IPS-18c (cell line): ENCODE data around the gene ALDH1L1.
"Not testable (repeated sequence)": the region's sequence is repeated elsewhere in the genome, so short reads cannot be mapped to it uniquely, and the experiment has no call there.

Experiments
- H3K4me3 ChIP-seq: 2 replicates; pipeline ENCODE4 v1.7.0; 2013; ENCODE audit warnings: low read depth, mild to moderate bottlenecking, low read length, moderate library complexity; ENCODE audit not compliant: insufficient read depth
- H3K9me3 ChIP-seq: one replicate; pipeline ENCODE4 v1.6.1; 2013; ENCODE audit warnings: mild to moderate bottlenecking, low read length, moderate library complexity; ENCODE audit not compliant: control insufficient read depth, insufficient read depth

The ALDH1L1 gene

DNA sequence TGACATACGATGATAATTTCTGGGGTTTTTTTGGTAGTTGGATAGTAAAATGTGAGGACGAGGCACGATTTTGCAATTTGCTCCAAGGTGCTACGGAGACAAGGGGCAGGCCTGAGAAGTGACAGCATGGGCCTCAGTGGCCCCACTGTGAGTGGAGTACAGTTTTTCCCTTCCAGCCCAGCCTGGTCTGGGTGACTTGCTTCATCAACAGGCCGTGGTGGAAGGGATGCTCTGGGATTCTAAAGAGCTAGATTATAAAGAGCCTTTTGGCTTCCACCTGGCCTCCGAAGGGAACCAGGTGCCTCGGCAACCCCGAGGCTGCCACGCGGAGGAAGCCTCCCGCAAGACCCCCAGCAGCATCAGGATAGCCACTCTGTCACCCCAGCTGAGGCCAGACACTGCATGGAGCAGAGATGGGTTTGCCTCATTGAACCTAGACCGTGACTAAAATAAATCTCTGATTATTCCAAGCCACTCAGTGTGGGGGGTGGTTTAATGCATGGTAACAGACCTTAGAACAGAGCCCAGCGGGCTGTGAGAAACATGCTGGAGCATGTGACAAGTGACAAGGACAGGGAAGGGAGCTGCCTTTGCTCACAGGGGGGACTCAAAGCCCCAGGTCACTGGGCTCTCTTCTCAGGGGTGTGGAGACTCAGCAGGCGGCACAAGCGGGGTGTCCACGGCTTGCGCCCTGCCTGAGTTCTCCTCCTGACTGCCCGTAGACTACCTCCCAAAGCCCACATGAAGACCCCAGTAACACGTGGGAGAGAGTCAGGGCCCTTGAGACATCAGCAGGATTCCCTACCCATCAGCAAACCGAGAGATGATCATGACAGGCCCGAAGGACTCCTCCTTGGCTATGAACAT is 73.8 kb downstream of the ALDH1L1 start:
- Histone ChIP-seq H3K4me3 (no peak overlapping the region), H3K9me3 (no peaks in the 10 kb centered on the region)

DNA sequence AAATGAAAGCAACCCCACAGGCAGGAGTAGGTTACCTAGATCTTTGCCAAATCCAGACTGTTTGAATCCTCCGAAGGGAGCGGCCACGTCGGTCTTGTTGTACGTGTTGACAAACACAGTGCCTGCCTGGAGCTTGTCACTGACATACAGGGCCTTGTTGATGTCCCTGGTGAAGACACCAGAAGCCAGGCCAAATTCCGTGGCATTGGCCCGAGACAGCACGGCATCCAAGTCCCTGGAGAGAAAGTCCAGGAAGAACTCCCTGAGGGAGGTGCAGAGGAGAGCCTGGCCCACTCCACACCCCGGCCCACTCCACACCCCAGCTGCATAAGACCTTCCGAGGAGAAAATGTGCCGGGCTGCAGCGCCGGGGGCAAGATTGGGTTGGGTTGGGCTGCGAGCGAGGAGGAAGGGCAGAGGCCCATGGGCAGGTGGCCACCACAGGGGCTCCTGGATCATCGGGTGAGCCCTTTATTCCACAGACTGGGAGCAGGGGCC is 74.6 kb downstream of the ALDH1L1 start:
- Histone ChIP-seq H3K9me3 (no peaks in the 10 kb centered on the region), H3K4me3 (no peak overlapping the region)

GRCh38 chr3:126104742-126105605 is 75.4 kb downstream of the ALDH1L1 start:
- Histone ChIP-seq H3K4me3 (no peak overlapping the region), H3K9me3 (no peaks in the 10 kb centered on the region)

GRCh38 chr3:126104028-126104635 is 76.3 kb downstream of the ALDH1L1 start:
- Histone ChIP-seq H3K9me3 (no peaks in the 10 kb centered on the region), H3K4me3 (no peak overlapping the region)

GRCh38 chr3:126103121-126104027 is 77.0 kb downstream of the ALDH1L1 start:
- no peak overlapping the region for H3K4me3 ChIP-seq
- H3K9me3 ChIP-seq: peaks cover 2% of the 10 kb centered on the region

DNA sequence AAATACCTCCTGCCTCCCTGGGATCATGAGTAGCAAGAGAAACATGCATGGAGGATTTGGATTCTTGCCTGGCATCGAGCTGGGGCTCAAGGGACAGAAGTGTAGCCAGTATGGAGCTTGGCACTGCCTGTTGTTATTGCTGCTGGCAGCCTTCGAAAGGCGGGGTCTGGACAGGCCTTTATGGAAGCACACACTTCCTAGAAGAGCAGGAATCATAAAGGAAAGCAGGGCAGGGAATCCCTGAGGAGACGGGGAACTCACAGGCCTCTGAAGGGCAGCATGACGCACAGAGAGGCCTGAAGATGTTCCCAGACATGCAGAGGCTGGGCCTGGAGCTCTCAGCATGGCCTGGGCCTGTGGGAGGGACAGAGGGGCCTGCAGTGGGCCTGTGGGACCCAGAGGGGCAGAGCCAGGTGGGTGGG is 77.8 kb downstream of the ALDH1L1 start:
- Histone ChIP-seq H3K9me3 (peaks cover 2% of the 10 kb centered on the region), H3K4me3 (no peak overlapping the region)

DNA sequence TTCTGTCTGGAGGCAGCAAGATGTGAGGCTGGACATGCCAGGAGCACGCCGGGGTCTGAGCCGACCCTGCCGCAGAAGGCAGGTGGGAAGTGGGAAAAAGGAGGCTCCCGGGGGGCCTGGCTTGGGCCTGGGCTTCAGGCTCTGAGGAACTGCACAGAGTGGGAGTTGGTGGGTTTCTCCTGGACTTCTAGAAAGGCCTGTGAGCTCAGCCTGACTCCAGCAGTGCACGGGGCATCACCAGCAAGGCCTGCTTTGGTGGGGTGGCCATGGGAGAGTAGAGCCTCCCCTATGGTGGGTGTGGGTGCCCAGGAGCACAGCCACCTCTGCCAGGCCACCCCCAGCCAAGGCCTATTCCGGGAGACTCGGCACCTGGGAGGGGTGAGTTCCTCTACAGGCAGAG is 78.4 kb downstream of the ALDH1L1 start:
- Histone ChIP-seq H3K9me3 (peaks cover 2% of the 10 kb centered on the region), H3K4me3 (no peak overlapping the region)

GRCh38 chr3:126101521-126101982 is 78.8 kb downstream of the ALDH1L1 start:
- H3K4me3 ChIP-seq: no peak overlapping the region
- H3K9me3 ChIP-seq: peaks cover 5% of the 10 kb centered on the region

- Histone ChIP-seq H3K9me3 (peaks cover 5% of the 10 kb centered on the region), H3K4me3 (no peak overlapping the region)
These were observed 79.6 kb downstream of the ALDH1L1 start for GRCh38 chr3:126100634-126101301.

- Histone ChIP-seq H3K4me3 (no peak overlapping the region), H3K9me3 (peaks cover 5% of the 10 kb centered on the region)
These were observed 80.1 kb downstream of the ALDH1L1 start for GRCh38 chr3:126100269-126100633.

GRCh38 chr3:126098391-126098858 is 82.0 kb downstream of the ALDH1L1 start:
- H3K4me3 ChIP-seq: no peak overlapping the region
- peaks cover 5% of the 10 kb centered on the region for H3K9me3 ChIP-seq

GRCh38 chr3:126097801-126098200 is 82.6 kb downstream of the ALDH1L1 start:
- H3K9me3 ChIP-seq: peaks cover 5% of the 10 kb centered on the region

GRCh38 chr3:126096274-126096673 is 84.1 kb downstream of the ALDH1L1 start:
- not testable (repeated sequence) for H3K4me3 ChIP-seq, H3K9me3 ChIP-seq

More at GRCh38 chr3:126097801-126098200, 82.6 kb downstream of the ALDH1L1 start:
- H3K4me3 ChIP-seq: no peak overlapping the region

GRCh38 chr3:126092128-126092527 is 88.3 kb downstream of the ALDH1L1 start:
- not testable (repeated sequence) for H3K9me3 ChIP-seq, H3K4me3 ChIP-seq

GRCh38 chr3:126087552-126088175 is 92.7 kb downstream of the ALDH1L1 start:
- no peak overlapping the region for H3K4me3 ChIP-seq
- H3K9me3 ChIP-seq: peaks cover 5% of the 10 kb centered on the region
